Endothelial cell of umbilical vein (primary cell): ENCODE results near the gene MPZL2. TPM values are rescaled to one million over a fixed set of nuclear protein-coding genes. Genes with fewer than 3 reads are reported as not detected.

Experiments
- BruUV-seq: library from RNA; stranded (reverse); fragments of 400-500 nt; replicated peaks from 2 replicates; lab custom pipeline; 2021; lab: Mats Ljungman, UMichigan
- CTCF ChIA-PET: fragments of 300-600, 350-600 bp; sonication (Branson Sonifier 250); formaldehyde crosslinking; loops from one replicate; lab custom pipeline; 2021; ENCODE audit warnings: antibody characterized with exemption, inconsistent platforms; lab: Charles Lee
- POLR2A ChIA-PET: fragments of 300-600, 350-600 bp; sonication (Branson Sonifier 250); formaldehyde crosslinking; loops from one replicate; lab custom pipeline; 2021; ENCODE audit warnings: antibody characterized with exemption, inconsistent platforms; lab: Charles Lee
- DNase-seq: peaks from one replicate; pipeline ENCODE4 v3.0.0-alpha.2; 2011; ENCODE audit warnings: low read depth, low spot score
- FAIRE-seq: peaks from 2 replicates; lab custom pipeline; 2011; peaks lifted over from hg19 to GRCh38; lab: Jason Lieb, UNC
- H2AFZ ChIP-seq: 2 replicates; pipeline ENCODE4 v1.6.0; 2012; ENCODE audit warnings: low read depth, low read length, control low read depth, inconsistent platforms
- H3K27ac ChIP-seq: 2 replicates; pipeline ENCODE4 v1.5.1; 2011; ENCODE audit warnings: low read depth, mild to moderate bottlenecking, control low read depth, low read length, moderate library complexity; ENCODE audit not compliant: insufficient read depth
- H3K27me3 ChIP-seq, 2 experiments: 2 replicates each; pipeline versions ENCODE4 v1.6.0 to v1.6.1; 2011; ENCODE audit warnings: low read length in 2 of 2, mixed read lengths in 1 of 2; ENCODE audit not compliant: control insufficient read depth in 2 of 2, insufficient read depth in 2 of 2
- H3K36me3 ChIP-seq, 2 experiments: 2 replicates in 1 of 2; 3 replicates in 1 of 2; pipeline ENCODE4 v1.5.1; 2011; ENCODE audit warnings: low read length in 2 of 2, mild to moderate bottlenecking in 1 of 2, moderate library complexity in 1 of 2; ENCODE audit not compliant: control insufficient read depth in 2 of 2, insufficient read depth in 2 of 2; ENCODE audit errors: extremely low read depth in 1 of 2
- H3K4me1 ChIP-seq: 3 replicates; pipeline ENCODE4 v1.5.1; 2011; ENCODE audit warnings: mild to moderate bottlenecking, low read length; ENCODE audit not compliant: control insufficient read depth, insufficient read depth; ENCODE audit errors: extremely low read depth
- H3K4me2 ChIP-seq: 2 replicates; pipeline ENCODE4 v1.6.1; 2011; ENCODE audit warnings: low read length, control low read depth, mixed read lengths; ENCODE audit not compliant: insufficient read depth
- H3K4me3 ChIP-seq, 3 experiments: fragments of 200-600 bp in 1 of 3; sonication (generic), shearing (Covaris generic) in 1 of 3; replicated peaks in 1 of 3; 2 replicates each; pipeline ENCODE4 v1.5.1; 2011 to 2016; ENCODE audit warnings: control low read depth in 3 of 3, low read length in 3 of 3, mild to moderate bottlenecking in 2 of 3, inconsistent platforms in 1 of 3, low read depth in 1 of 3, moderate library complexity in 1 of 3; ENCODE audit not compliant: insufficient read depth in 1 of 3
- H3K79me2 ChIP-seq: 2 replicates; pipeline ENCODE4 v1.6.0; 2012; ENCODE audit warnings: low read length, inconsistent platforms; ENCODE audit not compliant: control insufficient read depth, insufficient read depth
- H3K9ac ChIP-seq: replicated peaks from 2 replicates; pipeline ENCODE3; 2011; ENCODE audit warnings: low read length, control low read depth; ENCODE audit not compliant: insufficient read depth; ENCODE audit errors: extremely low read depth
- H3K9me1 ChIP-seq: replicated peaks from 3 replicates; pipeline ENCODE4 v1.6.0; 2011; ENCODE audit warnings: mild to moderate bottlenecking, low read length; ENCODE audit not compliant: control insufficient read depth, insufficient read depth; ENCODE audit errors: extremely low read depth
- H3K9me3 ChIP-seq: replicated peaks from 2 replicates; pipeline ENCODE4 v1.5.1; 2012; ENCODE audit warnings: low read length, inconsistent platforms; ENCODE audit not compliant: control insufficient read depth, insufficient read depth
- H4K20me1 ChIP-seq: replicated peaks from 2 replicates; pipeline ENCODE3; 2011; ENCODE audit warnings: mild to moderate bottlenecking, low read length; ENCODE audit not compliant: control insufficient read depth, insufficient read depth; ENCODE audit errors: extremely low read depth
- CTCF ChIP-seq, 2 donors: IDR thresholded peaks; 1 replicate in 1 of 2; 2 replicates in 1 of 2; pipeline ENCODE4 v1.5.1; 2011; ENCODE audit warnings: low read length in 2 of 2, mild to moderate bottlenecking in 2 of 2, moderate library complexity in 2 of 2, control low read depth in 1 of 2, inconsistent platforms in 1 of 2, low read depth in 1 of 2; ENCODE audit not compliant: insufficient read depth in 1 of 2; ENCODE audit errors: extremely low read depth in 1 of 2
- EZH2 ChIP-seq: IDR thresholded peaks from 2 replicates; pipeline ENCODE4 v1.6.1; 2012; ENCODE audit warnings: borderline replicate concordance, low read depth, mild to moderate bottlenecking, moderate library complexity, low read length, inconsistent platforms; ENCODE audit not compliant: severe bottlenecking
- FOS ChIP-seq: IDR thresholded peaks from 2 replicates; pipeline ENCODE4 v1.6.1; 2011; ENCODE audit warnings: mild to moderate bottlenecking, low read length, moderate library complexity, borderline replicate concordance; ENCODE audit not compliant: insufficient read depth
- GATA2 ChIP-seq: IDR thresholded peaks from 2 replicates; pipeline ENCODE4 v1.7.0; 2011; ENCODE audit warnings: low read depth, mild to moderate bottlenecking, moderate library complexity, mixed read lengths, low read length; ENCODE audit not compliant: insufficient read length, insufficient read depth
- JUN ChIP-seq: IDR thresholded peaks from 2 replicates; pipeline ENCODE4 v1.6.1; 2011; ENCODE audit warnings: borderline replicate concordance, low read depth; ENCODE audit not compliant: insufficient read length, insufficient read depth
- MYC ChIP-seq: IDR thresholded peaks from one replicate; pipeline ENCODE4 v1.6.1; 2011; ENCODE audit warnings: mild to moderate bottlenecking, low read depth, low read length
- POLR2A ChIP-seq: IDR thresholded peaks from 2 replicates; pipeline ENCODE4 v1.6.1; 2012; ENCODE audit warnings: low read depth, mild to moderate bottlenecking, control low read depth, low read length
- POLR2AphosphoS5 ChIP-seq: IDR thresholded peaks from 2 replicates; pipeline ENCODE4 v1.6.1; 2012; ENCODE audit warnings: low read depth, mild to moderate bottlenecking, control low read depth, low read length, moderate library complexity; ENCODE audit not compliant: insufficient read depth
- dilution Hi-C: fragments of 300-500 bp; cut with MboI; formaldehyde crosslinking; loops from one replicate; pipeline ENCODE4 v1.15.0; 2019; ENCODE audit warnings: low sequenced_read_pairs; ENCODE audit not compliant: extremely low pct_ligation_motif_present
- intact Hi-C: fragments of 100-400 bp; cut with micrococcal nuclease; formaldehyde crosslinking; loops from one replicate; pipeline ENCODE4 v1.10.0; 2022
- polyA plus RNA-seq, 4 experiments: library from polyadenylated mRNA; depleted of rRNA in 3 of 4; stranded (reverse) in 3 of 4; unstranded in 1 of 4; fragments of >200 nt; gene quantifications; 2 replicates each; pipeline versions ENCODE4 v1.2.1 to v1.2.3, GENCODE V29; 2011 to 2012; ENCODE audit warnings: missing spikeins in 1 of 4
- total RNA-seq: library from RNA; stranded (reverse); gene quantifications from 2 replicates; pipeline ENCODE4 v1.2.3, GENCODE V29; 2021
- TF ChIP-seq, protein P1 (sequence below): IDR thresholded peaks from 2 replicates; pipeline ENCODE4 v1.6.1; 2011; ENCODE audit not compliant: insufficient read depth, insufficient read length

The MPZL2 gene
- total and polyA plus RNA-seq, 2 donors (not counting 3 experiments of a cell fraction or from before 2014, with no cell fraction given) = 21.0 to 49.5 TPM

DNA sequence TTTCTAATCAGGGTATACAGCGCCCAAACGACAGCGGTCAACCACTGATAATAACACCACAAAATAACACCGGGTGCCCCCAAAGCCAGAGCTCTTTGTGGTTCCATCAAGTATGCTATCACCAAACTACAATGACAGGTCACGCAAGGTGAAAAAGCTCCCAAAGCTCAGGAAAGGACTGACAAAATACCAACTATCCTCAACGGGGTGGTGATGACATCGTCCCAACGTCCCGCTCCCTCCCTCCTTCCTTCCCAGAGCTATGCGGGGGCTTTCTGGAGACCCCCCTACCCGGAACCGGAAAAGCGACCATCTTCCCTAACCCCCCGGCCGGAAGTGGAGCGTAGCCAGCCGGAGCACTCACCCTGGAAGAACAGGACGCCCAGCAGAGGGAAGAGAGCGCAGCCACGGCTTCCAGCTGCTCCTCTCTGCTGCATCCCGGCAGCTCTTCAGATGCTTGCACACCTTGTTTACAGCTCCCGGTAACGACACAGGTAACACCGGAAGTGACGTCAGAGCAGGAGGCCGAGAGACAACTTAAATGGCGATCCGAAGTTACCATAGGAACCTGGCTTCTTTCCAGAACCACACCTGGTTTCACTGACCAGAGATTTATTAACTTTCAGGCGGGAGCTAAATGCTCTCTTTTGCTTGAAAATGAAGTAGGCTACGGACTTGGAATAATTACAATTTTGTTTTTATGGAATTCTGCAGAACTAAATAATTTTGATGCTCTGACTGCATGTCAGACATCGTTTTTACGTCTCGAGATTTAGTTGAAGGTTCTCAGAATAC lies 12.0 kb downstream of the MPZL2 start, which contains the start of gene MPZL3:
Gene MPZL3 (minus strand): TSS at position 508 of the 795 bp plus-strand sequence. CDS start 71 bp downstream, at position 437.
- Histone ChIP-seq H3K27ac (peak within 1 kb of the TSS; percentile 62), H3K27me3 (no peaks in the 10 kb centered on the region), H3K9me1 (no peaks in the 10 kb centered on the region), H3K79me2 (no peaks in the 10 kb centered on the region), H2AFZ (peak within 1 kb of the TSS; percentile 97), H3K4me1 (peaks cover 15% of the 10 kb centered on the region), H3K36me3 (peaks cover 0 to 2% of the 10 kb centered on the region in 2 experiments), H3K9ac (peak within 1 kb of the TSS; percentile 67), H3K9me3 (no peaks in the 10 kb centered on the region), H3K4me2 (peak within 1 kb of the TSS; percentile 80), H3K4me3 (peak within 1 kb of the TSS; percentile 40 to 95 (median 85)), H4K20me1 (no peaks in the 10 kb centered on the region)
- dilution Hi-C loops (no loop called here), intact Hi-C loops (loop anchor here (1.0 kb wide), 2 partner anchors 11 to 23 kb away; no protein-coding TSS in a partner anchor)
- CTCF ChIA-PET = interaction anchor here (0.6 to 4.4 kb wide), 6 partner anchors 10 to 54 kb away, joined by 3 to 23 read pairs (median 4); no protein-coding TSS in a partner anchor
- TSS peak; percentile 88 for BruUV-seq
- POLR2A ChIA-PET = no interaction called here
- TF ChIP-seq EZH2 (no peak), JUN (peak; percentile 42), POLR2A (peak; percentile 66), MYC (no peak), CTCF (IDR thresholded peaks at IDR 0.05; ENCODE audit: extremely low read depth in 1 of 2, insufficient read depth in 1 of 2, low read depth in 1 of 2, low read length in 2 of 2) (no peak), GATA2 (no peak), POLR2AphosphoS5 (peak; percentile 62), FOS (no peak)
- TF ChIP-seq, protein P1, sequence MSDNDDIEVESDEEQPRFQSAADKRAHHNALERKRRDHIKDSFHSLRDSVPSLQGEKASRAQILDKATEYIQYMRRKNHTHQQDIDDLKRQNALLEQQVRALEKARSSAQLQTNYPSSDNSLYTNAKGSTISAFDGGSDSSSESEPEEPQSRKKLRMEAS = no peak
- FAIRE-seq = peak; percentile 38
- DNase-seq = peak; percentile 78
